Left renal pelvis (tissue), 4 donors: ENCODE measurements around the gene NUAK1. TPM values are rescaled to one million over a fixed set of nuclear protein-coding genes. Genes with fewer than 3 reads are reported as not detected.

ENCODE experiments used
- DNase-seq, 4 donors: peaks; one replicate each; pipeline ENCODE4 v3.0.0-alpha.2; 2013; ENCODE audit warnings: low read depth in 4 of 4, low spot score in 3 of 4
- polyA plus RNA-seq, 4 donors: library from polyadenylated mRNA; unstranded; fragments of 120-200 nt; gene quantifications; one replicate each; pipeline ENCODE4 v1.2.1, GENCODE V29; 2013; ENCODE audit not compliant: insufficient read length in 4 of 4

NUAK1 gene
- polyA plus RNA-seq, 4 donors: 9.3 to 18.2 (median 10.2) TPM

DNA sequence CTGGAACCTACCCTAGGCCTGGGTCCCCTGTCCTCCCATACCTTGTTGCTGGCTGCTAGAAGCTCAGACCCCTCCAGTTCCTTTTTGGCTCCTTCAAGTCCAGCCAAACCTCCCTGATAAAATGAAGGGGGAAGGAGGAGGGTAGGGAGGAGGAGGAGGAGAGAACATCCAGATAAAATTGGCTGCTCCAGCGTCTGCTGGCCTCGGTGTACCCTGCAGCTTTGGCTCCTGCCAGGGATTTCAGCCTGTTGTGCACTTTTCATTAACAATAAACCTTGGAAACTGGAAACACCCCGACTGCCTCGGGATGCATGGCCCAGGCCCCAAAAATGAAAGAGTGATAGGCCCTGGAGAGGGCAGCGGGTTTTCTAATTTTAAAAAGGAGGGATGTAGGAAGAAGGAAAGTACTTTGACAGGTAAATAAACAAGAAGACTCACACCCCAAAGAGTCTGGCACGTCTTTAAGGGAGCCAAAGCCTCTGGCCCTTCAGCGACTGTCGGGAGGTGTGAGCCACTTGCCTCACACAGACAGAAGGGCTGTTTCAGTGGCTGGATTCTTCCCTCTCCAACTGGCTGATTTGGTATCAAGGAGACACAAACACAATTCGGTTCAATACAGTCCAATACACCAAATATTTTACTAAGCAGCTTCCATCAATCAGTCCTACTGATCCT lies 49.8 kb downstream of the NUAK1 start:
- no peak for DNase-seq

DNA sequence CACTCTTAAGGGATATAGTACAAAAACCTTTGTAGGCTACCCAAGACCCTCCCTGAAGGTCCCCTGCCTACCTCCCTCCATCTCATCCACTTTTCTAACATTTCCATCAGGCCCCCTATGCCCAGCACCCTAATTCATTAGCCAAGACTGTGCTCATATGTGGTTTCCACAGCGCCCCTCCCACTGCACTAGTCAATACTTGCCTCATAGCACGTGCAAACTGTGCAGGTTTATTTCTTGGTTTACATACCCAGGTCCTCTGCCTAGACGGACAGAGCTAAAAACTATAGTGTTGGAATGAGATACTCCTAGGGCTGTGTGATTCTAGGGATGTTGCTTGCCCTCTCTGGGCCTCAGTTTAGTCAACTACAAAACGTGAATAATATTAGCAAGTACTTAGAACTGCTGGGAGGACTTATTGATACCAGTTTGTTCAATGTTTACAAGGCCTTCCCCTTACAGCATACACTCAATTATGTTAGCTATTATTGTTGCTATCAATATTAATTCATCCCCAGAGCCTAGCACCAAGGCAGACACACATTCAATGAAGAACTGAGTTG lies 50.4 kb downstream of the NUAK1 start:
- DNase-seq: no peak

GRCh38 chr12:106086696-106087095 lies 52.1 kb downstream of the NUAK1 start:
- no peak for DNase-seq

- DNase-seq: no peak
Observed at GRCh38 chr12:106085213-106085612, 53.5 kb downstream of the NUAK1 start.

GRCh38 chr12:106084759-106085158 lies 54.0 kb downstream of the NUAK1 start:
- DNase-seq: no peak

GRCh38 chr12:106084014-106084671 lies 54.6 kb downstream of the NUAK1 start:
- DNase-seq: peak in 1 of 4 donors; percentile 51

DNA sequence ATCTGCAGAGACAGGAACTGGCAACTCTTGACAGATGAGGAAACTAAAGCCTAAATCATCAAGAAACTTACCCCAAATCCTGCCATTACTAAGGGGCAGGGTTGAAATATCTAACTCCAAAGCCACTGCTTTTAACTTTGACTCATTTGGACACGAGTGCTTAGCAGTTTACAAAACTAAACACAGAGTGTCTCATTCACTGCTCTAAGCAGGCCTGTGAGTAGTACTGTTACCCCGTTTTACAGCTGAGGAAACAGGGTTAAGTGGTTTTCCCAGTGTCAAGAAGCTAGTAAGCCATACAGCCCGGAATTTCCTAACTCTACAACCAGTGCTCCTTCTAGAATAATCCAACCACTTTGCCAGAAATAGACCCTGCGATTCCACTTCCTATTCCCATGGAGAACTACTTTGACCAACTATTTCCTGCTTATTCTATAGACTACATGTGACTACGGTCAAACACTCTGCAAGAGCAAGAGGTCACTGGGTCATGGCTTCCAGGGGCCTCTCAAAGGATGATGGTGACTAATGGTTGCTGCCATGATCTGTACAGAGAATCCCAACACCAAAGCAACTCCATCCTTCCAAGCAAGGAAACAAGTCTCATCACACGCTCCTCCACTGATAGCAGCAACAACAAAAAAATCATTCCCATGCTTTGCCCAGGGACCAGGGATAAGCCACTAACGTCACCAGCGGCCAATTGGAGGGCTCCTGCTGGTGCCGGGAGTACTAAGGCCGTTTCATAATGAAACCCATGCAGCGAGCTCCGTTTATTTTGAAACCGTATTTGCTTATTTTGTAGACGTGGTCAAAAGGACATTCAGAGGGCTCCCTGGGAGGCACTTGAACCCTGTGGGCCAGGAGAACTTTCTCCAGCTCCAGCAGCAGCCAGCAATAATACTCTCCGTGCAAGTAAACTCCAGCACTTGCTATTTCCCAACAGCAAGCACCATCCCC lies 56.3 kb downstream of the NUAK1 start:
- no peak for DNase-seq

DNA sequence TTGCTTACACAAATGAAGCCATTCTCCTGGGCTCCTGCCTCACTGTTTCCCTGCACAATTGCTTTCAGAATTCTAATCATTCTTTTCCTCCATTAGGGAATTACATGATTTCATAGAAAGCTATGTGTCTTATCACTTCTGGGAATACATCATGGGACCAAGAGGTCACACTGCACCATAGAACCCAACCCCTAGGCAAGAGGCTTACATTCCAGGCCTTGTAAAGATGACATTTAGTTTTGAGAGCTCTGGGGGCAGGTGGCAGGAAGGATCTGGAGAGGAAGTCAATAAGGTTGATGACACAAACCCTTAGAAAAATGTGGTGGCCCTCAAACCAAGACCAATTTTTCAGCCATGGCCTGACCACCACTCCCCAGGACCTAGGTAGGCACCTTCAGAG lies 57.1 kb downstream of the NUAK1 start:
- DNase-seq: no peak

GRCh38 chr12:106080791-106081170 lies 58.0 kb downstream of the NUAK1 start:
- DNase-seq: no peak

DNA sequence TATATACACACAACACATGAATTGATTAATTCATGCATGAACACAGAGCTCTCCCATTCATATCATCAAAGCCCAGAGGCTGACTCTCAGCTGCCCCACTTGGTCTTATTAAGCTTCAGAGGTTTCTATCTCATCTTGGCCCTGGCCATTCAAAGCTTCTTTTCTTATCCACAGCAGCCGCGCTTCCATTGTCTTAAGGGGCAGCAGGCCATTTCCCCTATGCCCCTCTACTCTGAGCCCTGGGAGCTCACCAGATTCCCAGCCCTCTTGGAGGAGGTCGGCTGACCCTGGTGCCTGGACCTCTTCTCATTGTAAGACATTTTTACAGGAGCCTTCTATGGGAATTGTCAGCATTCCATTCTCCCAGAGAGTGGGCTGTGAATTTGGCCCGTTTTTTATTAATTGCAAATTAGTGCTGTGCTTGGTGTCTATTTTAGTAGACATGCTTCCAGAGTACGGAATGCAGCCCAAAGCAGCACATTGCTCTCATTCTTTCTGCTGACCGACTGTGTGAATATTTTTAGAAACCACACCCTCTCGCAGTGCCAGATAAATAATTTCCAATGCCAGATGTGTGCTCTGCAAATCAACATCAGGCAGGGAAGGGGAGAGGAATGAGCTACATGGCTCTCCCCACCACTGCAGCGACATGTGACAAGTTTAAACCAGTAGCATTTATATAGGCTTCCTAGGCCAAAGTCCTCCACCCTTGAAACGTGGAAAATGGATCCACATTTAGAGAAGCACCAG lies 58.5 kb downstream of the NUAK1 start:
- DNase-seq: no peak

DNA sequence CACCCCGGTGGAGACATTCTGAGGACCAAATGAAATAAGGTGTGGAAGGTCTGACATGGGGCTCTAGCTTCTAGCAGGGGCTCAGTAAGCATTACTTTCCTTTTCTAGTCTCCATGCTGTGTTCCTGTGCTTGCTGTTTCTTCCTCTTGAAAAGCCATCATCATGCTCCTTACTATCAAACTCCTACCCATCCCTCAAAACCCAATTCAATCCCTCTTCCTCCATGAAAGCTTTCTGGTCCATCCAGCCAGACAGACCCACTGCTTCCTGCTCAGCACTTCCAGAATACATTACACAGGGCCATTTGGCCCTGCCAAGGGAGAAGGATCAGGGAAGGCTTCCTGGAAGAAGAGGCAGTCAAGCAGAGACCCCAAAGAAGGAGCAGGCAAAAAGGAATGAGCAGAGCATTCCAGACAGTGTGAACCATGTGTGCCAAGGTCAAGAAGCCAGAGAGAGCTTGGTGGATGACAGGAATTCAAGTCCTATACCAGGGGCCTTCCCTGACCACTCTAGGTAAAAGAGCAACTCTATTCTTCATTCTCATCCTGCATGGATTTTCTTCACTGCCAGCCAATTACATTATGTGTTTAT lies 59.5 kb downstream of the NUAK1 start:
- no peak for DNase-seq

DNA sequence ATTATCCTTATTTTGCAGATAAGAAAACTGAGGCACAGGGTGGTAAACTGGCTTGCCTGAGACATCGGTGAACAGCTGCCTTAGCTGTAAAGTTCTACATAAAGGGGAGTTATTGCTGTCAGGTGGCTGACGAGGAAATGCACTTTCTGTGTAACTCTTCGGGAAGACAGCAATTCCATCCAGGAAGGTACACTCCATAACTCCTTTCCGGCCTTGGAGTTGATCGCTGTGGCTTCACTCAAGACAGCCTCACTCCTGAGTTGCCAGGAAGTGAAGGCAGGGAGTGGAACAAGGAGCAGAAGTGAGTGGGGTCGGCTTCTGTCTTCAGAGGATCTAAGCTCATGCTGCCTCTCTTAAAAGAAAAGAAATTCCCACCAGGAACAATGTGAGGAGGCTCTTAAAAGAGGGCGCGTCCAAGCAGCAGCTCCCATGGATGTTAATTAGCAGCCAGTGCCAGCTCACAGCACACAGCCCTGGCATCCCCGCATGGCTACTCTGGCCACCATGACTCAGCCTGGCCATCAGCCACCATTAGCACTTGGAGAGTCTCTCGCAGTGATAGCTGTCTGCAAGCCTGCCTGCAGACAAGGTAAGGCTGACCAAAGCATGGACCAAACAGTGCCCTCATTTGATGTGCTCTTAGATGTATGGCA lies 60.3 kb downstream of the NUAK1 start:
- no peak for DNase-seq

DNA sequence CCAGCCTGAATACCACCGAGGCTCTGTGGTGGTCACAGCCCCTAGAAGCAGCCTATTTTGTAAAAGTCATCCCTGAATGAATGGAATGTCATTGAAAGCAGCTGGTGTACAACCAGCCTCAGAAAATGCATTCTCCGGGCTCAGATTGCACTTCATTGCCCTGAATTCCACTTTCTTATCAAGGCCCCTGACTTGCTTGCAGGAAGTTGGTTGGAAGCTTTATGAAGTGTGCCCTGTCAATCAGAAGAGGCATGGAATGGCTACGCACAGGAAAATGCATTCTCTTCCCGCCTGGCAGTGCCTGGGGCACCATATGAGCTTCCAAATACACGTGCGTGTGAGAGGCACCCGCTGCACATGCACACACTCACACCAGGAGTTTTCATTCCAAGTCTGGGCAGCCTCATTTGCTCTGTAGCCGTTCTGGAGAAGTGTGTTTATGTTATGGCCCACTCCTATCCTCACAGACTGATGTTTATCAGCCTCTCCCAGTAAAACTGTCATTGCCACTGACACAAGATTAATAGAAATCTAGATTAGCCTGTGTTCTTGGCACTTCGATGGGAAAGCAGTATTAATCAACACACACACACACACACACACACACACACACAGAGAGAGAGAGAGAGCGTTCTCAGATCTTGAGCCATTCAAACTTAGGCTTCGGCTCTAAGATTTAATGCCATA lies 63.9 kb downstream of the NUAK1 start:
- peak in 2 of 4 donors; percentile 51 to 77 for DNase-seq

DNA sequence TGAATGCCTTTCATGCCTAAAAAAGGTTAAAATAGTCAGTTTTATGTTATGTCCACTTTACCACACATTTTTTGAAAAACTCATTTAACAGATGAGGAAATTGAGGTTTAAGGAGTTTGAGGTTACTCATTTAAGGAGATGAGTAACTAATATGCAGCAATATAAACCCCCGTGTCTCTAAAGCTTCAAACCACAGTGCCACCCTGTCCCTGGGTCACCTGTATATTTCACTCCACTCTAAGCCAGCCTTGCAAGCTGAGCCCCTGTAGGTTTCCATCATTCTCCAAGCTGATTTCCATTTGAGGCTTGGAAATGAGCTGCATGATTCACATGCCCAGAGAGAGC lies 64.4 kb downstream of the NUAK1 start:
- DNase-seq: no peak

DNA sequence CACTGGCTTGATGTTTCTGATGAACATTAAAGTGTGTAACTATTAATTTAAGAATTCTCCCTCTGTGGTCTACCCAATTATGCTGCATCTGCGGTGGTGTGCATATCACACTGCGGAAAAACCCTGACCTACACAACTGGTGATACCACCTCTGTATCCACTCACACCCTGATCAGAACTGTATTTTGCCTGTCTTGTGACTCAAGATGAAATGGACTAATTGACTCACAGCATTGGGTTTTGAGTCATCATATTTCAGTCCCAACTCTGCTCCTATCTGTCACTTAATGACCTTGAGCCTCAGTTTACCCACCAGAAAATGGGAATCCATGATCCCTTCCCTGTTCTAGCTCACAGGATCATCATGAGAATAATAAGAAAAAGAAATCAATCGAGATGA lies 65.6 kb downstream of the NUAK1 start:
- no peak for DNase-seq

GRCh38 chr12:106072751-106073150 lies 66.0 kb downstream of the NUAK1 start:
- no peak for DNase-seq

DNA sequence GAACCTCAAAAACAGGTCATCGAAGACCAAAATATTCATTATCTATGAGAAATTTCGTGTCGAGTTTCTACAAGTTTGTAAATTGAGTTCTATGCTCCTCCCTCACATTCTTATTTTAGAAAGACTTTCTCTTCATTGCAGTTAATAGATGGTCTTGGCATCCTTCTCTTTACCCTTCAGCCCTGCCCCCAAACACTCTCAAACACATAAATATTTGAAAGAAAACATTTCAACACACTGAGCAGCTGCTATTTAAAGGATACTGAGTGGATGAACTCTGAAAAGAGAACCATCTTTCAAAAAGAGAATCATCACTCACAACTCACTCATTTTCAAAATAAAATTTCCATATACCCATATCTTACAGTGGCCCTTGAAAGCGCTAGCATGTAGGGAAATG lies 67.1 kb downstream of the NUAK1 start:
- no peak for DNase-seq

GRCh38 chr12:106070611-106071010 lies 68.1 kb downstream of the NUAK1 start:
- DNase-seq: no peak

- DNase-seq: no peak
Observed at GRCh38 chr12:106070147-106070546, 68.6 kb downstream of the NUAK1 start.
